Natural killer cell (primary cell): ENCODE results near the gene ATP2A1. TPM values are rescaled to one million over a fixed set of nuclear protein-coding genes. Genes with fewer than 3 reads are reported as not detected.
A peak's percentile ranks its signal among the peaks of the same experiment; 100 is the strongest.

Experiments
- ATAC-seq, 3 donors: fragments of 150-1000 bp in 2 of 3; fragments of 200-7000 bp in 1 of 3; cut with Tn5 transposase; 1 replicate in 1 of 3; 2 replicates in 2 of 3; pipeline ENCODE4 v1.10.0; 2021; ENCODE audit warnings: mild to moderate bottlenecking in 2 of 3, moderate library complexity in 2 of 3
- DNase-seq, 2 donors: peaks; one replicate each; pipeline versions ENCODE4 v3.0.0 to v3.0.0-alpha.2; 2013 to 2021; ENCODE audit warnings: mixed read lengths in 1 of 2
- H3K27ac ChIP-seq: one replicate; pipeline ENCODE4 v1.5.1; 2013; ENCODE audit warnings: mild to moderate bottlenecking, low read length
- H3K27me3 ChIP-seq: one replicate; pipeline ENCODE4 v1.6.1; 2013; ENCODE audit warnings: low read length; ENCODE audit not compliant: control insufficient read depth, insufficient read depth
- H3K36me3 ChIP-seq: one replicate; pipeline ENCODE4 v1.6.1; 2013; ENCODE audit warnings: low read length; ENCODE audit not compliant: control insufficient read depth, insufficient read depth
- H3K4me1 ChIP-seq: one replicate; pipeline ENCODE4 v1.6.1; 2013; ENCODE audit warnings: low read length; ENCODE audit not compliant: control insufficient read depth, insufficient read depth
- H3K4me3 ChIP-seq: one replicate; pipeline ENCODE4 v1.5.1; 2013; ENCODE audit warnings: low read length
- H3K9me3 ChIP-seq: one replicate; pipeline ENCODE4 v1.6.1; 2013; ENCODE audit warnings: low read length; ENCODE audit not compliant: control insufficient read depth, insufficient read depth
- H3K27ac Mint-ChIP-seq, 2 donors: one replicate each; pipeline ENCODE4 v1.8.0; 2022; ENCODE audit warnings: mild to moderate bottlenecking in 2 of 2, mixed read lengths in 2 of 2, moderate library complexity in 1 of 2
- H3K27me3 Mint-ChIP-seq, 2 donors: one replicate each; pipeline ENCODE4 v1.8.0; 2022; ENCODE audit warnings: low read depth in 2 of 2, mixed read lengths in 2 of 2
- H3K36me3 Mint-ChIP-seq: one replicate; pipeline ENCODE4 v1.8.0; 2022; ENCODE audit warnings: mixed read lengths
- H3K4me1 Mint-ChIP-seq, 2 donors: one replicate each; pipeline ENCODE4 v1.8.0; 2022; ENCODE audit warnings: mixed read lengths in 2 of 2
- H3K4me3 Mint-ChIP-seq: one replicate; pipeline ENCODE4 v1.8.0; 2022; ENCODE audit warnings: mild to moderate bottlenecking, moderate library complexity, mixed read lengths
- H3K9me3 Mint-ChIP-seq, 2 donors: one replicate each; pipeline ENCODE4 v1.8.0; 2022; ENCODE audit warnings: mixed read lengths in 2 of 2
- WGBS: methylation state at CpG from one replicate; pipeline ENCODE4 v1.1.7; 2013; ENCODE audit warnings: missing lambda C conversion rate; ENCODE audit not compliant: insufficient coverage; 5-methylcytosine and 5-hydroxymethylcytosine counted together
- intact Hi-C: fragments of 100-400 bp; cut with micrococcal nuclease; formaldehyde crosslinking; loops from one replicate; pipeline ENCODE4 v1.14.2; 2022
- total RNA-seq, 4 donors: library from RNA; stranded (reverse); fragments of 120-200 nt in 1 of 4; gene quantifications; one replicate each; pipeline versions ENCODE4 v1.2.3 to v1.2.4, GENCODE V29; 2013 to 2022
- TF ChIP-seq, protein P1 (sequence below): fragments of 200-600 bp; IDR thresholded peaks from one replicate; pipeline ENCODE4 v1.8.0; 2022; ENCODE audit warnings: antibody characterized with exemption

ATP2A1 gene
- total RNA-seq, 3 donors from 2014 or later (not counting 1 experiment from before 2014, with no cell fraction given): 0.75 to 2.5 (median 1.3) TPM

DNA sequence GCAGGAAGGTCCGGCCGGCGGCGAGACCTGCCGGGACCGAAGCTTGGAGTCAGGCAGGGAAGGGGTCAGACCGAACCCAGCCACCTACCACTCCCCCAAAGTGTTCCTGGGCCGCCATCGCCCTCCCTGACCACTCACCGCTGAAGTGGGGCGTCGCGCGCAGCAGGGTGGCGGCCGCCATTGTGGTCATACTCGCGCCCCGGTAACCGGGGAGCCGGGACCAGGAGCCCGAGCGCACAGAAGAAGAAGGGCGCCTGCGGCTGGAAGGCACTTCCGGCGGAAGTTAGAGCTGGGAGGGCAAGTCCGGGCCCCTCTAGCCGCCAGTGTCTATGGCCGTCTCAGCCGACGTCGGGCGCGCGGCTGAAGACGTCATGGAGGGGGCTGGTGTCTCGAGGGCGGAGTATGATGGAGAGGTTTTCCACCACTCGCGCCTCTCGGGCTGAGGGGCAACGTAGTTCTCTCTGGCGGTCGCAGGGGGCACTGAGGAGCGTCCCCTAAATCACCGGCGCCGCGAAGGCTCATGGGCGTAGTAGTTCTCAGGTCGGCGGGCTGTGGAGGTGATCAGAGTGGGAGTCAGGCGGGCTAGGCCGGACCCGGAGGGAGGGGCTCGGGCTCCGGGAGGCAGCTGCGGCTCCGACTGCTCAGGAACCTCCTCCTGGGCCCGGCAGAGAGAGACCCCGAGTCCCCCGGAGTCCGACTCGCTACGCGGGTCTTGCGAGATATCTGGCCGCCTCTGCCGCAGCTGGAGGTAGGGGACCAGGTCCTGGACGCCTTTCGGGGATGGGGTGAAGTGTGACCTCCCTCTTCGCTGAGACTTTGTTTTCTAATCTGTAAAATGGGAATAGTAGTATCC, 32.0 kb upstream of the ATP2A1 start, which contains the start of gene TUFM:
Gene TUFM (minus strand): TSS at position 269 of the 853 bp plus-strand sequence. CDS start 79 bp downstream, at position 190.
- H3K27ac ChIP-seq: peak within 1 kb of the TSS; percentile 92
- intact Hi-C loops: loop anchor here (1.0 to 2.0 kb wide), 3 partner anchors 16 to 78 kb away; partner anchors contain the start of genes RABEP2 and SH2B1
- under 1% methylated on average over 73 of the region's 73 CpGs for WGBS
- Mint-ChIP-seq H3K27me3 (no peaks in the 10 kb centered on the region), H3K27ac (peak within 1 kb of the TSS; percentile 95 to 99), H3K36me3 (no peaks in the 10 kb centered on the region), H3K9me3 (no peaks in the 10 kb centered on the region), H3K4me3 (peak within 1 kb of the TSS; percentile 97), H3K4me1 (peaks cover 25 to 32% of the 10 kb centered on the region in 2 donors)
- H3K4me3 ChIP-seq: peak within 1 kb of the TSS; percentile 98
- H3K27me3 ChIP-seq: no peaks in the 10 kb centered on the region
- peaks cover 27% of the 10 kb centered on the region for H3K36me3 ChIP-seq
- H3K9me3 ChIP-seq: no peaks in the 10 kb centered on the region
- TF ChIP-seq, protein P1, sequence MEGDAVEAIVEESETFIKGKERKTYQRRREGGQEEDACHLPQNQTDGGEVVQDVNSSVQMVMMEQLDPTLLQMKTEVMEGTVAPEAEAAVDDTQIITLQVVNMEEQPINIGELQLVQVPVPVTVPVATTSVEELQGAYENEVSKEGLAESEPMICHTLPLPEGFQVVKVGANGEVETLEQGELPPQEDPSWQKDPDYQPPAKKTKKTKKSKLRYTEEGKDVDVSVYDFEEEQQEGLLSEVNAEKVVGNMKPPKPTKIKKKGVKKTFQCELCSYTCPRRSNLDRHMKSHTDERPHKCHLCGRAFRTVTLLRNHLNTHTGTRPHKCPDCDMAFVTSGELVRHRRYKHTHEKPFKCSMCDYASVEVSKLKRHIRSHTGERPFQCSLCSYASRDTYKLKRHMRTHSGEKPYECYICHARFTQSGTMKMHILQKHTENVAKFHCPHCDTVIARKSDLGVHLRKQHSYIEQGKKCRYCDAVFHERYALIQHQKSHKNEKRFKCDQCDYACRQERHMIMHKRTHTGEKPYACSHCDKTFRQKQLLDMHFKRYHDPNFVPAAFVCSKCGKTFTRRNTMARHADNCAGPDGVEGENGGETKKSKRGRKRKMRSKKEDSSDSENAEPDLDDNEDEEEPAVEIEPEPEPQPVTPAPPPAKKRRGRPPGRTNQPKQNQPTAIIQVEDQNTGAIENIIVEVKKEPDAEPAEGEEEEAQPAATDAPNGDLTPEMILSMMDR: peak; percentile 71
- H3K4me1 ChIP-seq: peaks cover 30% of the 10 kb centered on the region
- DNase-seq (peak; percentile 97 to 99), ATAC-seq (peak; percentile 96 to 99 (median 96))

DNA sequence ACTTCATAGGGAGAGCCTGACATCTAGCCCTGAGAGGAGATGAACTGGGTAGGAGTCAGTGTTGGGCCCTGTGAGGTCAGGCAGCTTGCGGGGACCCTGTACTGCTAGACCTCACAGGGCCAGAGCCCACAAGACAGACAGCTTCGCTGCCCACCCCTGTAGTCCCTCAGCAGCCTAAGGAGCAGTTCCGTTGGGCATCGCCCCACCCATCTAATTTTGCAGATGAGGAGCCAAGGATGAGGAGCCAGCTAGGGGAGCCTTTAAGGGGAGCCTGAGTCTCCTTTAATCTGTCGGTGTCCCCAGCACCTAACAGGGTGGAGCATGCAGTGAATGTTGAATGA, 31.4 kb upstream of the ATP2A1 start:
- H3K4me3 ChIP-seq: peak overlapping the region; percentile 98
- H3K27ac ChIP-seq: peak overlapping the region; percentile 92
- intact Hi-C loops: loop anchor here (1.0 to 2.0 kb wide), 3 partner anchors 16 to 78 kb away; partner anchors contain the start of genes RABEP2 and SH2B1
- peaks cover 25 to 32% of the 10 kb centered on the region in 2 donors for H3K4me1 Mint-ChIP-seq
- H3K36me3 ChIP-seq: peaks cover 27% of the 10 kb centered on the region
- ATAC-seq (peak in 1 of 3 donors; percentile 2), DNase-seq (no peak)
- TF ChIP-seq, protein P1: no peak
- H3K27me3 Mint-ChIP-seq: no peaks in the 10 kb centered on the region
- no peaks in the 10 kb centered on the region for H3K9me3 Mint-ChIP-seq
- H3K27me3 ChIP-seq: no peaks in the 10 kb centered on the region
- H3K4me3 Mint-ChIP-seq: peak overlapping the region; percentile 97
- H3K4me1 ChIP-seq: peaks cover 30% of the 10 kb centered on the region
- no peaks in the 10 kb centered on the region for H3K9me3 ChIP-seq
- peak overlapping the region; percentile 95 to 99 for H3K27ac Mint-ChIP-seq
- H3K36me3 Mint-ChIP-seq: no peaks in the 10 kb centered on the region
- 26% methylated on average over 5 of the region's 5 CpGs for WGBS

DNA sequence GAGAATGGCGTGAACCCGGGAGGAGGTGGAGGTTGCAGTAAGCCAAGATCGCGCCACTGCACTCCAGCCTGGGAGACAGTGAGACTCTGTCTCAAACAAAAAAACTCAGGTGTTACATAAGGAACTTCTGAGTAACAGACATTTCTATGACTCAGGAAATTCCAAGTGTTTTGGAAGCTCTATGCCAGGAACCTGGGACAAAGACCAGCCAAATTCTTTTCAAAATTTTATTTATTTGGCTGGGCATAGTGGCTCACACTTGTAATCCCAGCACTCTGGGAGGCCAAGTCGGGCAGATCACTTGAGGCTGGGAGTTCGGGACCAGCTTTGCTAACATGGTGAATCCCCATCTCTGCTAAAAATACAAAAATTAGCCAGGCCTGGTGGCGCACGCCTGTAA, 19.9 kb upstream of the ATP2A1 start:
- no peaks in the 10 kb centered on the region for H3K36me3 ChIP-seq

More for the DNA sequence above, 19.9 kb upstream of the ATP2A1 start:
- DNase-seq (no peak), ATAC-seq (no peak)
- Mint-ChIP-seq H3K4me3 (no peak overlapping the region), H3K27me3 (no peaks in the 10 kb centered on the region), H3K36me3 (no peaks in the 10 kb centered on the region), H3K9me3 (no peaks in the 10 kb centered on the region), H3K27ac (no peak overlapping the region), H3K4me1 (peaks cover 5 to 6% of the 10 kb centered on the region in 2 donors)
- Histone ChIP-seq H3K4me3 (no peak overlapping the region), H3K9me3 (no peaks in the 10 kb centered on the region), H3K27me3 (no peaks in the 10 kb centered on the region), H3K27ac (no peak overlapping the region), H3K4me1 (peaks cover 13% of the 10 kb centered on the region)
- intact Hi-C loops: no loop called here
- WGBS: 98% methylated on average over 8 of the region's 8 CpGs
- TF ChIP-seq, protein P1: no peak
